SK-N-SH treated with all-trans-retinoic acid at 6 μM for 48 hours (cell line): ENCODE results near the gene LRRC52.

Source experiments
- ARNTL ChIP-seq: fragments of 450-650 bp; formaldehyde crosslinking; IDR thresholded peaks from 2 replicates; pipeline ENCODE4 v1.5.0; 2020; ENCODE audit warnings: low read depth, mild to moderate bottlenecking, moderate library complexity, borderline replicate concordance
- CREB5 ChIP-seq: fragments of 250-450 bp; sonication (Bioruptor Pico); IDR thresholded peaks from 2 replicates; pipeline ENCODE4 v1.5.1; 2020; ENCODE audit warnings: low read depth, mild to moderate bottlenecking, moderate library complexity
- CSRNP3 ChIP-seq: fragments of 250-450 bp; sonication (Bioruptor Pico); IDR thresholded peaks from 2 replicates; pipeline ENCODE4 v1.5.1; 2021; ENCODE audit warnings: mild to moderate bottlenecking, moderate library complexity
- GLIS3 ChIP-seq: fragments of 250-450 bp; sonication (Bioruptor Pico); IDR thresholded peaks from 2 replicates; pipeline ENCODE4 v1.5.0; 2020; ENCODE audit warnings: mild to moderate bottlenecking, moderate library complexity
- POU6F1 ChIP-seq: fragments of 250-450 bp; sonication (Bioruptor Pico); IDR thresholded peaks from 2 replicates; pipeline ENCODE4 v1.8.0; 2021; ENCODE audit warnings: low read depth, mild to moderate bottlenecking, moderate library complexity, borderline replicate concordance
- SNAI2 ChIP-seq: fragments of 250-450 bp; sonication (Bioruptor Pico); IDR thresholded peaks from 2 replicates; pipeline ENCODE4 v1.5.0; 2020; ENCODE audit warnings: mild to moderate bottlenecking, moderate library complexity
- TCF4 ChIP-seq: fragments of 250-450 bp; sonication (Bioruptor Pico); IDR thresholded peaks from 2 replicates; pipeline ENCODE4 v1.8.0; 2021; ENCODE audit warnings: mild to moderate bottlenecking, moderate library complexity, borderline replicate concordance
- ZFP3 ChIP-seq: fragments of 250-450 bp; sonication (Bioruptor Pico); IDR thresholded peaks from 2 replicates; pipeline ENCODE4 v1.5.0; 2020; ENCODE audit warnings: mild to moderate bottlenecking, moderate library complexity

- TF ChIP-seq GLIS3 (CRISPR knock-in tag), result no peak
- TF ChIP-seq CREB5 (CRISPR knock-in tag), result no peak
- TF ChIP-seq ARNTL (CRISPR knock-in tag), result no peak
- TF ChIP-seq TCF4 (CRISPR knock-in tag), result no peak
- TF ChIP-seq SNAI2 (CRISPR knock-in tag), result no peak
- no peak for TF ChIP-seq CSRNP3 (CRISPR knock-in tag)
- TF ChIP-seq ZFP3, result no peak
- TF ChIP-seq POU6F1 (CRISPR knock-in tag), result no peak
Observed at GRCh38 chr1:165537356-165538109, 6.3 kb upstream of the LRRC52 start.
